ENCODE measurements around the gene SARM1. TPM values are rescaled to one million over a fixed set of nuclear protein-coding genes. Genes with fewer than 3 reads are reported as not detected.

Gene SARM1
- total RNA-seq, 1 experiment from 2014 or later: 17.4 TPM

DNA sequence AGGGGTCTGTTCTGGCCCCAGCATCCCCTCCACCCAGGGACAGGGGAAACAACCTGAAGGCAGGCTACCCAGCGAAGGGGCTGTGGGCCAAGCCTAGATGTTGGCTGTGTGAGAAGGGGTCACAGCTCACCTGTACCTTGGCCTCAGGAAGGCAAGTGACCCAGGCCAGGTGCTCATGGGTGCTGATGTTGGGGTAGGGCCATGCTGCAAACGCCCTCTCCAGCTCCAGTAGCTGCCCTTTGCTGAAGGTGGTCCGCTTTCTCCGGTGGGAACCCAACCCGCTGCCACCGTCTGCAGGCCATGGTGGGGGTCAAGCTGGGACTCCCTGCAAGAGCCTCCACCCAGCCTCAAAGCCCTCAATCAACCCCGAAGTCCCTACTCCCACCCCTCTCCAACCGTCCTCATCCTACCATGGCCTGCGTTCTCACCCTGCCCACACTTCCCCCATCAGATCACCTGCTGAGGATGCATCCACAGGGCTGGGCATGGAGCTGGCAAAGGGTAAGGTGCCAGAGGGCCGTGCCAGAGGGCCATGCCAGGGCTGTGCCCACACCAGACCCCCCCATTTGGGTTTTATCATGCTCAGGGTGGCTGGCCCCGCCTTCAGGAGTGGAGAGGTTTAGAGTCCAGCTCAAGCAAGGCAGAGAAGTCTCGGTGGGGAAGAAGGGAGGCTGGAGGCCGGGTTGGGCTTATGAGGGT is 6.7 kb upstream of the SARM1 start, which contains the start of gene SEBOX:
Gene SEBOX (minus strand): TSS at position 535 of the 699 bp plus-strand sequence. CDS start 48 bp downstream, at position 487.
- ATAC-seq: no peak
- H3K27ac ChIP-seq (ENCODE audit: low read length): no peak within 1 kb of the TSS
- ChIA-PET POLR2A (no interaction called here), CTCF (no interaction called here)
- H3K4me1 ChIP-seq (ENCODE audit: control insufficient read depth, insufficient read depth, low read length): peaks cover 4% of the 10 kb centered on the region; the same call in 1 of the 2 replicates
- no peak within 1 kb of the TSS for H3K4me3 ChIP-seq (ENCODE audit: low read depth in 2 of 2, low read length in 2 of 2)
- in situ Hi-C loops (cut with HindIII; ENCODE audit: low pct_unique_long_range_greater_than_20kb, low sequenced_read_pairs) (no loop called here), intact Hi-C loops (cut with micrococcal nuclease; ENCODE audit: unreplicated experiment) (no loop called here)
- no peaks in the 10 kb centered on the region for H3K27me3 ChIP-seq (ENCODE audit: control insufficient read depth, insufficient read depth, low read length)
- no peaks in the 10 kb centered on the region for H3K9me3 ChIP-seq (ENCODE audit: control insufficient read depth, insufficient read depth, low read depth, low read length)
- no peak for DNase-seq (ENCODE audit: low read depth, low spot score)
- BruUV-seq (replicated peaks): no TSS peak
- no peak for TF ChIP-seq TCF7L2 (IDR thresholded peaks at IDR 0.05; ENCODE audit: low read depth, low read length)
- TF ChIP-seq REST (IDR thresholded peaks at IDR 0.05; ENCODE audit: insufficient read depth in 1 of 2, low read depth in 2 of 2, low read length in 1 of 2): no peak
- TF ChIP-seq SIN3A (IDR thresholded peaks at IDR 0.05; ENCODE audit: borderline replicate concordance, insufficient read depth, low read depth, low read length): no peak
- TF ChIP-seq CTCF (IDR thresholded peaks at IDR 0.05): no peak
- no peak for TF ChIP-seq POLR2AphosphoS5 (IDR thresholded peaks at IDR 0.05; ENCODE audit: low read depth, low read length)
- H3K36me3 ChIP-seq (ENCODE audit: control insufficient read depth, insufficient read depth, low read length): peaks cover 4% of the 10 kb centered on the region

- BruUV-seq (replicated peaks): no TSS peak
- intact Hi-C loops (cut with micrococcal nuclease; ENCODE audit: unreplicated experiment) (no loop called here), in situ Hi-C loops (cut with HindIII; ENCODE audit: low pct_unique_long_range_greater_than_20kb, low sequenced_read_pairs) (no loop called here)
- TF ChIP-seq CTCF (IDR thresholded peaks at IDR 0.05): no peak
- TF ChIP-seq TCF7L2 (IDR thresholded peaks at IDR 0.05; ENCODE audit: low read depth, low read length): no peak
- TF ChIP-seq SIN3A (IDR thresholded peaks at IDR 0.05; ENCODE audit: borderline replicate concordance, insufficient read depth, low read depth, low read length): no peak
- TF ChIP-seq POLR2AphosphoS5 (IDR thresholded peaks at IDR 0.05; ENCODE audit: low read depth, low read length): no peak
- TF ChIP-seq REST (IDR thresholded peaks at IDR 0.05; ENCODE audit: insufficient read depth in 1 of 2, low read depth in 2 of 2, low read length in 1 of 2): no peak
- DNase-seq (ENCODE audit: low read depth, low spot score) (no peak), ATAC-seq (no peak)
- peaks cover 2% of the 10 kb centered on the region for H3K36me3 ChIP-seq (ENCODE audit: control insufficient read depth, insufficient read depth, low read length)
- peaks cover 10% of the 10 kb centered on the region for H3K4me1 ChIP-seq (ENCODE audit: control insufficient read depth, insufficient read depth, low read length)
- ChIA-PET POLR2A (no interaction called here), CTCF (no interaction called here)
- H3K4me3 ChIP-seq (ENCODE audit: low read depth in 2 of 2, low read length in 2 of 2): no peak overlapping the region
- no peak overlapping the region for H3K27ac ChIP-seq (ENCODE audit: low read length)
- H3K27me3 ChIP-seq (ENCODE audit: control insufficient read depth, insufficient read depth, low read length): no peaks in the 10 kb centered on the region
- H3K9me3 ChIP-seq (ENCODE audit: control insufficient read depth, insufficient read depth, low read depth, low read length): no peaks in the 10 kb centered on the region
Measured at GRCh38 chr17:28365487-28365886, 6.0 kb upstream of the SARM1 start.

Measured in Panc1 (cell line).